ENCODE results near the gene SORCS1. TPM values are rescaled to one million over a fixed set of nuclear protein-coding genes. Genes with fewer than 3 reads are reported as not detected.

SORCS1 gene
- total and polyA plus RNA-seq, 2 experiments from 2014 or later, result 2.9 to 8.9 TPM

GRCh38 chr10:106534441-106534840 is 630.1 kb downstream of the SORCS1 start:
- no peak overlapping the region for H3K27ac ChIP-seq (ENCODE audit: low read depth)
- ATAC-seq (no peak), DNase-seq (ENCODE audit: low spot score) (no peak)
- TF ChIP-seq ZNF331 (CRISPR knock-in tag; IDR thresholded peaks at IDR 0.05; ENCODE audit: low read depth) (no peak), ETS1 (IDR thresholded peaks at IDR 0.05) (no peak), JUNB (IDR thresholded peaks at IDR 0.05; ENCODE audit: unreplicated experiment) (no peak), CTCF (conservative IDR thresholded peaks at IDR 0.05; ENCODE audit: low read depth in 2 of 2) (no peak), NANOG (IDR thresholded peaks at IDR 0.05; ENCODE audit: borderline replicate concordance) (no peak), REST (IDR thresholded peaks at IDR 0.05; ENCODE audit: unreplicated experiment) (no peak), POLR2AphosphoS5 (IDR thresholded peaks at IDR 0.05; ENCODE audit: low read depth) (no peak), EZH2 (IDR thresholded peaks at IDR 0.05; ENCODE audit: low read depth, unreplicated experiment) (no peak), EZH2phosphoT487 (IDR thresholded peaks at IDR 0.05; ENCODE audit: unreplicated experiment) (no peak)
- no peaks in the 10 kb centered on the region for H3K36me3 ChIP-seq (ENCODE audit: insufficient read depth)
- no peak overlapping the region for H3K4me3 ChIP-seq
- Mint-ChIP-seq H3K9me3 (peaks cover 7% of the 10 kb centered on the region; the same call in 1 of the 3 replicates), H3K27me3 (ENCODE audit: insufficient read depth, low read depth, poor library complexity) (peaks cover 67% of the 10 kb centered on the region), H3K4me1 (no peaks in the 10 kb centered on the region), H3K27ac (no peak overlapping the region), H3K36me3 (ENCODE audit: low read depth) (no peaks in the 10 kb centered on the region), H3K4me3 (no peak overlapping the region)
- no peak overlapping the region for H2AFZ ChIP-seq
- no peak overlapping the region for H3K4me2 ChIP-seq
- H4K20me1 ChIP-seq (replicated peaks; ENCODE audit: insufficient read depth), result peaks cover 9% of the 10 kb centered on the region; the same call in 1 of the 2 replicates
- H3K27me3 ChIP-seq (ENCODE audit: insufficient read depth), result peaks cover 100% of the 10 kb centered on the region
- H3K9me2 ChIP-seq (ENCODE audit: insufficient read depth), result no peaks in the 10 kb centered on the region
- H3K79me2 ChIP-seq (replicated peaks; ENCODE audit: insufficient read depth), result no peaks in the 10 kb centered on the region
- H3K4me1 ChIP-seq (ENCODE audit: insufficient read depth), result no peaks in the 10 kb centered on the region
- H3F3A ChIP-seq (replicated peaks; ENCODE audit: low read depth), result no peaks in the 10 kb centered on the region

- no peak for ATAC-seq
- TF ChIP-seq STAT1 (IDR thresholded peaks at IDR 0.05; ENCODE audit: unreplicated experiment) (no peak), ZNF114 (CRISPR knock-in tag; IDR thresholded peaks at IDR 0.05) (no peak), ZNF331 (CRISPR knock-in tag; IDR thresholded peaks at IDR 0.05; ENCODE audit: low read depth) (no peak), CTCF (conservative IDR thresholded peaks at IDR 0.05; ENCODE audit: low read depth in 2 of 2) (no peak), ETS1 (IDR thresholded peaks at IDR 0.05) (no peak)
These were observed 635.8 kb downstream of the SORCS1 start for GRCh38 chr10:106528702-106529101.

More at GRCh38 chr10:106528702-106529101, 635.8 kb downstream of the SORCS1 start:
- no peaks in the 10 kb centered on the region for H3K79me2 ChIP-seq (replicated peaks; ENCODE audit: insufficient read depth)
- Mint-ChIP-seq H3K27ac (no peak overlapping the region), H3K36me3 (ENCODE audit: low read depth) (no peaks in the 10 kb centered on the region), H3K27me3 (ENCODE audit: insufficient read depth, low read depth, poor library complexity) (peaks cover 34% of the 10 kb centered on the region), H3K4me3 (no peak overlapping the region), H3K9me3 (no peaks in the 10 kb centered on the region), H3K4me1 (peaks cover 5% of the 10 kb centered on the region; the same call in 2 of the 3 replicates)
- H3F3A ChIP-seq (replicated peaks; ENCODE audit: low read depth), result no peaks in the 10 kb centered on the region
- DNase-seq (ENCODE audit: low spot score), result no peak
- H3K4me2 ChIP-seq, result no peak overlapping the region
- no peak overlapping the region for H2AFZ ChIP-seq
- no peaks in the 10 kb centered on the region for H3K9me2 ChIP-seq (ENCODE audit: insufficient read depth)
- no peaks in the 10 kb centered on the region for H4K20me1 ChIP-seq (replicated peaks; ENCODE audit: insufficient read depth)
- peaks cover 65% of the 10 kb centered on the region for H3K27me3 ChIP-seq (ENCODE audit: insufficient read depth)
- H3K27ac ChIP-seq (ENCODE audit: low read depth), result no peak overlapping the region
- no peak overlapping the region for H3K4me3 ChIP-seq
- no peaks in the 10 kb centered on the region for H3K36me3 ChIP-seq (ENCODE audit: insufficient read depth)
- no peaks in the 10 kb centered on the region for H3K4me1 ChIP-seq (ENCODE audit: insufficient read depth)

Data from GM23338 (cell line).